SK-N-SH (cell line): ENCODE measurements around the gene ISL2. TPM values are rescaled to one million over a fixed set of nuclear protein-coding genes. Genes with fewer than 3 reads are reported as not detected.

ENCODE experiments used
- CTCF ChIA-PET: fragments of 300-600, 350-600 bp; formaldehyde crosslinking; extraction: SDS; loops from one replicate; lab custom pipeline; 2021; lab: Yijun Ruan, JAX
- POLR2A ChIA-PET: fragments of 350-600 bp; sonication (Branson Sonifier 250); formaldehyde crosslinking; extraction: SDS; loops from one replicate; lab custom pipeline; 2020; ENCODE audit warnings: antibody characterized with exemption, inconsistent platforms; lab: Yijun Ruan, JAX
- DNase-seq: peaks from one replicate; pipeline ENCODE4 v3.0.0; 2012
- H2AFZ ChIP-seq: fragments of 200-600 bp; sonication (generic); 2 replicates; pipeline ENCODE4 v1.8.1; 2016; ENCODE audit warnings: antibody characterized with exemption, mild to moderate bottlenecking, low read depth
- H3F3A ChIP-seq: fragments of 200-600 bp; sonication (generic); replicated peaks from 2 replicates; pipeline ENCODE3; 2016; ENCODE audit warnings: antibody characterized with exemption, mild to moderate bottlenecking; ENCODE audit not compliant: insufficient read depth
- H3K27ac ChIP-seq, 2 experiments: fragments of 200-500 bp in 1 of 2; fragments of 200-600 bp in 1 of 2; sonication (Bioruptor generic) in 1 of 2; sonication (generic), shearing (Covaris generic) in 1 of 2; 2 replicates each; pipeline versions ENCODE4 v1.5.1 to v1.6.1; 2014 to 2016; ENCODE audit warnings: low read depth in 2 of 2, inconsistent platforms in 1 of 2, low read length in 1 of 2, mild to moderate bottlenecking in 1 of 2, mixed read lengths in 1 of 2
- H3K27me3 ChIP-seq: fragments of 200-600 bp; sonication (generic), shearing (Covaris generic); 2 replicates; pipeline ENCODE4 v1.6.1; 2016; ENCODE audit warnings: mixed run types; ENCODE audit not compliant: insufficient read depth
- H3K36me3 ChIP-seq, 2 experiments: fragments of 200-500 bp in 1 of 2; fragments of 200-600 bp in 1 of 2; sonication (Bioruptor generic) in 1 of 2; sonication (generic) in 1 of 2; replicated peaks in 1 of 2; 2 replicates each; pipeline versions ENCODE3 to v1.5.1; 2014 to 2016; ENCODE audit warnings: low read length in 1 of 2, mild to moderate bottlenecking in 1 of 2; ENCODE audit not compliant: insufficient read depth in 2 of 2, control insufficient read depth in 1 of 2
- H3K4me1 ChIP-seq, 2 experiments: fragments of 200-500 bp in 1 of 2; fragments of 200-600 bp in 1 of 2; sonication (Bioruptor generic) in 1 of 2; sonication (generic), shearing (Covaris generic) in 1 of 2; 2 replicates each; pipeline versions ENCODE4 v1.5.1 to v1.6.1; 2014 to 2016; ENCODE audit warnings: low read depth in 1 of 2, low read length in 1 of 2, mixed run types in 1 of 2; ENCODE audit not compliant: insufficient read depth in 2 of 2, control insufficient read depth in 1 of 2
- H3K4me2 ChIP-seq: fragments of 200-600 bp; sonication (generic), shearing (Covaris generic); 2 replicates; pipeline ENCODE4 v1.6.1; 2017; ENCODE audit warnings: mixed run types
- H3K4me3 ChIP-seq, 2 experiments: fragments of 200-500 bp in 1 of 2; fragments of 200-600 bp in 1 of 2; sonication (Bioruptor generic) in 1 of 2; sonication (generic), shearing (Covaris generic) in 1 of 2; 2 replicates each; pipeline versions ENCODE4 v1.5.1 to v1.8.1; 2014 to 2016; ENCODE audit warnings: low read depth in 2 of 2, inconsistent platforms in 1 of 2, low read length in 1 of 2, mild to moderate bottlenecking in 1 of 2, mixed read lengths in 1 of 2, moderate library complexity in 1 of 2
- H3K79me2 ChIP-seq: fragments of 200-600 bp; sonication (generic); 2 replicates; pipeline ENCODE4 v1.8.1; 2017; ENCODE audit warnings: mild to moderate bottlenecking; ENCODE audit not compliant: insufficient read depth
- H3K9ac ChIP-seq: fragments of 200-600 bp; sonication (generic); 2 replicates; pipeline ENCODE4 v1.6.1; 2017; ENCODE audit warnings: mixed run types
- H3K9me2 ChIP-seq: fragments of 200-600 bp; sonication (generic); 2 replicates; pipeline ENCODE4 v1.6.1; 2017; ENCODE audit warnings: mixed run types
- H3K9me3 ChIP-seq: fragments of 200-600 bp; sonication (generic); 2 replicates; pipeline ENCODE4 v1.6.1; 2017; ENCODE audit warnings: mixed run types, mild to moderate bottlenecking, moderate library complexity
- H4K20me1 ChIP-seq: fragments of 200-600 bp; sonication (generic); 2 replicates; pipeline ENCODE4 v1.6.1; 2017; ENCODE audit warnings: mild to moderate bottlenecking, mixed run types; ENCODE audit not compliant: insufficient read depth
- EZH2phosphoT487 ChIP-seq: fragments of 200-600 bp; sonication (generic); IDR thresholded peaks from 2 replicates; pipeline ENCODE4 v1.6.1; 2017; ENCODE audit warnings: low read depth, mixed run types, mild to moderate bottlenecking, antibody characterized with exemption, moderate library complexity, borderline replicate concordance
- FOSL2 ChIP-seq: IDR thresholded peaks from 2 replicates; pipeline ENCODE4 v1.4.0; 2012; ENCODE audit warnings: low read depth, mild to moderate bottlenecking, moderate library complexity, borderline replicate concordance
- GATA2 ChIP-seq: sonication (generic); formaldehyde crosslinking; IDR thresholded peaks from 2 replicates; pipeline ENCODE4 v1.5.0; 2020; ENCODE audit warnings: mild to moderate bottlenecking, missing genetic modification reagents
- RAD21 ChIP-seq: IDR thresholded peaks from 2 replicates; pipeline ENCODE4 v1.6.1; 2012; ENCODE audit warnings: mild to moderate bottlenecking, low read length
- RCOR1 ChIP-seq: fragments of 150-350 bp; IDR thresholded peaks from 2 replicates; pipeline ENCODE4 v1.6.1; 2017; ENCODE audit warnings: antibody characterized with exemption, low read length
- SMC3 ChIP-seq: IDR thresholded peaks from 2 replicates; pipeline ENCODE4 v1.6.1; 2012; ENCODE audit warnings: low read depth, low read length, improper control_type of control experiment
- TAF1 ChIP-seq: IDR thresholded peaks from 2 replicates; pipeline ENCODE4 v1.6.1; 2012; ENCODE audit warnings: low read depth, mild to moderate bottlenecking, low read length, moderate library complexity, borderline replicate concordance
- whole genome bisulfite sequencing: methylation state at CpG from one replicate; pipeline ENCODE4 v1.1.6; 2017; ENCODE audit warnings: low lambda C conversion rate; 5-methylcytosine and 5-hydroxymethylcytosine counted together
- polyA plus RNA-seq, 3 experiments: library from polyadenylated mRNA; depleted of rRNA; stranded (reverse); fragments of >200 nt; gene quantifications; 2 replicates each; pipeline ENCODE4 v1.2.3, GENCODE V29; 2012
- TF ChIP-seq, protein P1 (sequence below): fragments of 200-600 bp; sonication (generic); IDR thresholded peaks from 2 replicates; pipeline ENCODE4 v1.6.1; 2017; ENCODE audit warnings: antibody characterized with exemption, mild to moderate bottlenecking, moderate library complexity
- TF ChIP-seq, protein P2 (sequence below): IDR thresholded peaks from 2 replicates; pipeline ENCODE4 v1.4.0; 2012; ENCODE audit warnings: low read depth, borderline replicate concordance
- TF ChIP-seq, protein P3 (sequence below): fragments of 150-350 bp; IDR thresholded peaks from 2 replicates; pipeline ENCODE4 v1.6.1; 2016; ENCODE audit warnings: mild to moderate bottlenecking, low read depth, low read length
- TF ChIP-seq, protein P4 (sequence below): IDR thresholded peaks from 2 replicates; pipeline ENCODE4 v1.6.1; 2012; ENCODE audit warnings: mild to moderate bottlenecking, low read depth, low read length, moderate library complexity
- TF ChIP-seq, protein P5 (sequence below): IDR thresholded peaks from 2 replicates; pipeline ENCODE4 v1.4.0; 2012; ENCODE audit warnings: low read depth

ISL2 gene
- polyA plus RNA-seq, 1 of the 3 experiments (the other 2 are of a cell fraction), result 6.0 TPM

DNA sequence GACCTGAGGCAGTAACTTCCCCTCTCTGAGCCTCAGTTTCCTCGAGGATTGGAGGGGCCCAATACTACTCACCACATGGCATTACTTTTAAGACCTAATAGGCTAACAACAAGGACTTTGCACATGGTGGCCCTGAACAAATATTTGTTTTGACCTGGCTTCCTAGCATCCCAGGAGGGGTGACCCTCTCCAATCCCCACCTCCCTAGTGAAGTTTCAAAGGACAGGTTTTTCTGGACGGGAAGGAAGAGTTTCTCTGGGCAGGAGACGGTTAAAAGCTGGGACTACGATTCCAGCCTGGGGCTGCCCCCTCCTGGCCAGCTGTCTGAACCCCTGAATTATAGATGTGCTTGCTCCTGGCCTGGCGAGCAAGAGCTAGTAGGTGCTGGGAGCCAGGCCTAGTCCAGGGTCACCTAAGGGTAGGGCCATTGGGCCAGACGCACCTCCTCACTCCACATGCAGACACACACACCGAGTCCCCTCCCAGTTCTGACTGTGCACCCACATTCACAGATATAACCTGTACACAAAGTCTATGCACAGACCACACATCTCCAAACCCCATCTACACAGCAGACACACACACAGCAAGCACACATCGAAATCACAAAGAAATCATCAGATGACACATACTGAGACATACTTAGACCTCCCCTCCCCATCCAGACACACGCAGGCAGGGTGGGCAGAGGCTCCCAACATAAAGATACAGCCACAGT lies 2.7 kb upstream of the ISL2 start:
- H3F3A ChIP-seq, result peaks cover 8% of the 10 kb centered on the region
- no peaks in the 10 kb centered on the region for H3K36me3 ChIP-seq
- CTCF ChIA-PET, result interaction anchor here (0.6 to 4.5 kb wide), 14 partner anchors 9 to 533 kb away, joined by 3 to 29 read pairs (median 4); no protein-coding TSS in a partner anchor
- H3K4me2 ChIP-seq, result no peak overlapping the region
- POLR2A ChIA-PET, result interaction anchor here (0.7 to 1.0 kb wide), 2 partner anchors 12 to 23 kb away, joined by 3 to 4 read pairs; partner anchors contain the start of gene ETFA
- peaks cover 17% of the 10 kb centered on the region for H3K79me2 ChIP-seq
- H4K20me1 ChIP-seq, result 0 out of 2 replicates have a peak, but pooled peaks cover 2% of the 10 kb centered on the region
- no peaks in the 10 kb centered on the region for H3K9me3 ChIP-seq
- no peaks in the 10 kb centered on the region for H3K27me3 ChIP-seq
- H2AFZ ChIP-seq, result no peak overlapping the region
- peaks cover 4 to 21% of the 10 kb centered on the region in 2 experiments; a peak in 2 of 4 replicates for H3K4me1 ChIP-seq
- H3K4me3 ChIP-seq, result no peak overlapping the region
- no peaks in the 10 kb centered on the region for H3K9me2 ChIP-seq
- TF ChIP-seq SMC3, result peak; percentile 43; the same call in 1 of the 2 replicates
- TF ChIP-seq EZH2phosphoT487, result no peak
- TF ChIP-seq, protein P1, sequence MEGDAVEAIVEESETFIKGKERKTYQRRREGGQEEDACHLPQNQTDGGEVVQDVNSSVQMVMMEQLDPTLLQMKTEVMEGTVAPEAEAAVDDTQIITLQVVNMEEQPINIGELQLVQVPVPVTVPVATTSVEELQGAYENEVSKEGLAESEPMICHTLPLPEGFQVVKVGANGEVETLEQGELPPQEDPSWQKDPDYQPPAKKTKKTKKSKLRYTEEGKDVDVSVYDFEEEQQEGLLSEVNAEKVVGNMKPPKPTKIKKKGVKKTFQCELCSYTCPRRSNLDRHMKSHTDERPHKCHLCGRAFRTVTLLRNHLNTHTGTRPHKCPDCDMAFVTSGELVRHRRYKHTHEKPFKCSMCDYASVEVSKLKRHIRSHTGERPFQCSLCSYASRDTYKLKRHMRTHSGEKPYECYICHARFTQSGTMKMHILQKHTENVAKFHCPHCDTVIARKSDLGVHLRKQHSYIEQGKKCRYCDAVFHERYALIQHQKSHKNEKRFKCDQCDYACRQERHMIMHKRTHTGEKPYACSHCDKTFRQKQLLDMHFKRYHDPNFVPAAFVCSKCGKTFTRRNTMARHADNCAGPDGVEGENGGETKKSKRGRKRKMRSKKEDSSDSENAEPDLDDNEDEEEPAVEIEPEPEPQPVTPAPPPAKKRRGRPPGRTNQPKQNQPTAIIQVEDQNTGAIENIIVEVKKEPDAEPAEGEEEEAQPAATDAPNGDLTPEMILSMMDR, result peak; percentile 47
- peak; percentile 60 for TF ChIP-seq RAD21
- TF ChIP-seq, all 33 proteins: peak for 3
- peak; percentile 56 for DNase-seq
- Histone ChIP-seq H3K27ac (no peak overlapping the region), H3K9ac (no peak overlapping the region)
- 69% methylated on average over 8 of the region's 9 CpGs for WGBS

DNA sequence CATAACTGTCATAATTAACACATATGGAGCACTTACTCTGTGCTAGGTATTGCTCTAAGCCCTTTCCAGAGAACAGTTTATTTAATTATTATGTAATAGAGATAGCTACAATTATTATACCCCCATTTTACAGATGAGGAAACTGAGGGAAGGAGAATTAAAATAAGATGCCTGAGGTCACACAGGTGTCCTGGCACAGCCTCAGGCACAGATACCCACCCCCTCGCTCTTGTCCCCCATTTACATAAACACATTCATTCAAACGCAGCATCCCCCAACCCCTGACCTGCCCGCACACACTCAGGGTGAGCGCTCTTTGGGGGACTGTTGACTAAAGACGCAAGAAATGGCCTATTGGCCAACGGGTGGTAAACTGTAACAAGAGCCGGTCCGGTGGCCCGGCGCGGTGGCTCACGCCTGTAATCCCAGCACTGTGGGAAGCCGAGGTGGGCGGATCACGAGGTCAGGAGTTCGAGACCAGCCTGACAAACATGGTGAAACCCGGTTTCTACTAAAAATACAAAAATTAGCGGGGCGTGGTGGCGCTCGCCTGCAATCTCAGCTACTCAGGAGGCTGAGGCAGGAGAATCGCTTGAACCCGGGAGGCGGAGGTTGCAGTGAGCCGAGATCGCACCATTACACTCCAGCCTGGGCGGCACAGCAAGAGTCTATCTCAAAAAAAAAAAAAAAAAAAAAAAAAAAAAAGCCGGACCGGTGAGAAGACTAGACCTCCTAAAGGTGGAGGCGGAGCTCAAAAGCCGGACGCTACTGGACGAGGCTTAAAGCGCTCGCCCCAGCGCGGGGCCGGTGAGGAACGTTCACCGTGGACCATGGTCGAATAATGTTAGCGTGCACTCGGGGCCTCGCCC lies 1.9 kb upstream of the ISL2 start:
- Histone ChIP-seq H3K9ac (no peak overlapping the region), H3K27me3 (no peaks in the 10 kb centered on the region), H3F3A (peaks cover 8% of the 10 kb centered on the region), H3K4me1 (peaks cover 4 to 26% of the 10 kb centered on the region in 2 experiments; a peak in 2 of 4 replicates), H3K36me3 (no peaks in the 10 kb centered on the region), H4K20me1 (0 out of 2 replicates have a peak, but pooled peaks cover 4% of the 10 kb centered on the region), H3K27ac (peak overlapping the region in 1 of 2 experiments; percentile 99; a peak in 1 of 4 replicates), H3K4me3 (no peak overlapping the region), H2AFZ (no peak overlapping the region), H3K79me2 (peaks cover 22% of the 10 kb centered on the region), H3K9me3 (no peaks in the 10 kb centered on the region), H3K9me2 (no peaks in the 10 kb centered on the region), H3K4me2 (no peak overlapping the region)
- DNase-seq, result no peak
- ChIA-PET CTCF (interaction anchor here (0.9 to 4.5 kb wide), 10 partner anchors 10 to 533 kb away, joined by 3 to 29 read pairs (median 4); no protein-coding TSS in a partner anchor), POLR2A (interaction anchor here (0.7 to 1.5 kb wide), 2 partner anchors 22 to 23 kb away, joined by 4 to 5 read pairs; partner anchors contain the start of gene ETFA)
- 93% methylated on average over 44 of the region's 44 CpGs for WGBS
- no peak for TF ChIP-seq RAD21
- TF ChIP-seq, protein P2, sequence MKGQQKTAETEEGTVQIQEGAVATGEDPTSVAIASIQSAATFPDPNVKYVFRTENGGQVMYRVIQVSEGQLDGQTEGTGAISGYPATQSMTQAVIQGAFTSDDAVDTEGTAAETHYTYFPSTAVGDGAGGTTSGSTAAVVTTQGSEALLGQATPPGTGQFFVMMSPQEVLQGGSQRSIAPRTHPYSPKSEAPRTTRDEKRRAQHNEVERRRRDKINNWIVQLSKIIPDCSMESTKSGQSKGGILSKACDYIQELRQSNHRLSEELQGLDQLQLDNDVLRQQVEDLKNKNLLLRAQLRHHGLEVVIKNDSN, result no peak
- no peak for TF ChIP-seq SMC3
- TF ChIP-seq GATA2 (CRISPR knock-in tag), result no peak
- TF ChIP-seq, protein P3, sequence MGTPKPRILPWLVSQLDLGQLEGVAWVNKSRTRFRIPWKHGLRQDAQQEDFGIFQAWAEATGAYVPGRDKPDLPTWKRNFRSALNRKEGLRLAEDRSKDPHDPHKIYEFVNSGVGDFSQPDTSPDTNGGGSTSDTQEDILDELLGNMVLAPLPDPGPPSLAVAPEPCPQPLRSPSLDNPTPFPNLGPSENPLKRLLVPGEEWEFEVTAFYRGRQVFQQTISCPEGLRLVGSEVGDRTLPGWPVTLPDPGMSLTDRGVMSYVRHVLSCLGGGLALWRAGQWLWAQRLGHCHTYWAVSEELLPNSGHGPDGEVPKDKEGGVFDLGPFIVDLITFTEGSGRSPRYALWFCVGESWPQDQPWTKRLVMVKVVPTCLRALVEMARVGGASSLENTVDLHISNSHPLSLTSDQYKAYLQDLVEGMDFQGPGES, result no peak
- TF ChIP-seq, protein P4, sequence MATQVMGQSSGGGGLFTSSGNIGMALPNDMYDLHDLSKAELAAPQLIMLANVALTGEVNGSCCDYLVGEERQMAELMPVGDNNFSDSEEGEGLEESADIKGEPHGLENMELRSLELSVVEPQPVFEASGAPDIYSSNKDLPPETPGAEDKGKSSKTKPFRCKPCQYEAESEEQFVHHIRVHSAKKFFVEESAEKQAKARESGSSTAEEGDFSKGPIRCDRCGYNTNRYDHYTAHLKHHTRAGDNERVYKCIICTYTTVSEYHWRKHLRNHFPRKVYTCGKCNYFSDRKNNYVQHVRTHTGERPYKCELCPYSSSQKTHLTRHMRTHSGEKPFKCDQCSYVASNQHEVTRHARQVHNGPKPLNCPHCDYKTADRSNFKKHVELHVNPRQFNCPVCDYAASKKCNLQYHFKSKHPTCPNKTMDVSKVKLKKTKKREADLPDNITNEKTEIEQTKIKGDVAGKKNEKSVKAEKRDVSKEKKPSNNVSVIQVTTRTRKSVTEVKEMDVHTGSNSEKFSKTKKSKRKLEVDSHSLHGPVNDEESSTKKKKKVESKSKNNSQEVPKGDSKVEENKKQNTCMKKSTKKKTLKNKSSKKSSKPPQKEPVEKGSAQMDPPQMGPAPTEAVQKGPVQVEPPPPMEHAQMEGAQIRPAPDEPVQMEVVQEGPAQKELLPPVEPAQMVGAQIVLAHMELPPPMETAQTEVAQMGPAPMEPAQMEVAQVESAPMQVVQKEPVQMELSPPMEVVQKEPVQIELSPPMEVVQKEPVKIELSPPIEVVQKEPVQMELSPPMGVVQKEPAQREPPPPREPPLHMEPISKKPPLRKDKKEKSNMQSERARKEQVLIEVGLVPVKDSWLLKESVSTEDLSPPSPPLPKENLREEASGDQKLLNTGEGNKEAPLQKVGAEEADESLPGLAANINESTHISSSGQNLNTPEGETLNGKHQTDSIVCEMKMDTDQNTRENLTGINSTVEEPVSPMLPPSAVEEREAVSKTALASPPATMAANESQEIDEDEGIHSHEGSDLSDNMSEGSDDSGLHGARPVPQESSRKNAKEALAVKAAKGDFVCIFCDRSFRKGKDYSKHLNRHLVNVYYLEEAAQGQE, result no peak
- TF ChIP-seq TAF1, result no peak
- no peak for TF ChIP-seq RCOR1
- TF ChIP-seq, protein P5, sequence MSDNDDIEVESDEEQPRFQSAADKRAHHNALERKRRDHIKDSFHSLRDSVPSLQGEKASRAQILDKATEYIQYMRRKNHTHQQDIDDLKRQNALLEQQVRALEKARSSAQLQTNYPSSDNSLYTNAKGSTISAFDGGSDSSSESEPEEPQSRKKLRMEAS, result no peak
- TF ChIP-seq FOSL2, result no peak
